Measurements from ENCODE around the gene CAP1. TPM values are rescaled to one million over a fixed set of nuclear protein-coding genes. Genes with fewer than 3 reads are reported as not detected.

The CAP1 gene
- total RNA-seq, 4 donors from 2014 or later: 230 to 364 (median 290) TPM

GRCh38 chr1:40096977-40097782, 56.7 kb downstream of the CAP1 start, which contains the start of gene PPT1:
Gene PPT1, minus strand, starts transcription at chr1:40097252. Its CDS starts 14 bp downstream, at chr1:40097238.
- DNase-seq (ENCODE audit: low spot score) (peak; percentile 55), ATAC-seq (ENCODE audit: low FRiP score) (peak; percentile 85)
- TF ChIP-seq CTCF (IDR thresholded peaks at IDR 0.05): no peak

- no peak for TF ChIP-seq CTCF (IDR thresholded peaks at IDR 0.05)
- ATAC-seq (ENCODE audit: low FRiP score): no peak
- no peak for DNase-seq (ENCODE audit: low spot score)
Measured at GRCh38 chr1:40102038-40102437, 61.5 kb downstream of the CAP1 start.

- no peak for TF ChIP-seq CTCF (IDR thresholded peaks at IDR 0.05)
- DNase-seq (ENCODE audit: low spot score) (no peak), ATAC-seq (ENCODE audit: low FRiP score) (no peak)
Measured at GRCh38 chr1:40102896-40103295, 62.4 kb downstream of the CAP1 start.

GRCh38 chr1:40105028-40105427, 64.5 kb downstream of the CAP1 start:
- ATAC-seq (ENCODE audit: low FRiP score) (no peak), DNase-seq (ENCODE audit: low spot score) (no peak)
- TF ChIP-seq CTCF (IDR thresholded peaks at IDR 0.05): no peak

GRCh38 chr1:40107290-40107959, 66.9 kb downstream of the CAP1 start:
- no peak for TF ChIP-seq CTCF (IDR thresholded peaks at IDR 0.05)
- ATAC-seq (ENCODE audit: low FRiP score) (no peak), DNase-seq (ENCODE audit: low spot score) (no peak)

- DNase-seq (ENCODE audit: low spot score) (no peak), ATAC-seq (ENCODE audit: low FRiP score) (no peak)
- TF ChIP-seq CTCF (IDR thresholded peaks at IDR 0.05): no peak
Measured at GRCh38 chr1:40110389-40110788, 69.9 kb downstream of the CAP1 start.
